Measurements from ENCODE around the gene VAV2.

VAV2 gene

DNA sequence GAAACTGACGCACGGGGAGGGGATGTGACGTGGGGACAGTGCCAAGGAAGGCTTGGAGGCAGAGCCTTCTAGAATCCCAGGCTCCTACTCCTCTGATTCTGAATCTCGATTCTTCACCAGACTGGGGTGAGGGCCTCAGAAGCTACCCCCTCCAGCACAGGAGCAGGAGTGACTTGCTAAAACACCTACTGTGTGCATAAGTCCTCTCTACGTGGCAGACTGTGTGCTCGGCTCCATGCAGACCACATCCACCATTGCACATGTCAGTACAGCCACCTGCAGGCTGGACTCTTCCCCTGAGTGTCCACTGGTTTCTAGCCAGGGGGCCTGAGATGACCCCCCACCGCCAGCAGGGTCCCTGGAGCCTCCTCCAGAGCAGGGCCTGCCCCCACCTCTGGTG is 182.8 kb downstream of the VAV2 start:
- in situ Hi-C loops (cut with MboI; ENCODE audit: low sequenced_read_pairs) = no loop called here

DNA sequence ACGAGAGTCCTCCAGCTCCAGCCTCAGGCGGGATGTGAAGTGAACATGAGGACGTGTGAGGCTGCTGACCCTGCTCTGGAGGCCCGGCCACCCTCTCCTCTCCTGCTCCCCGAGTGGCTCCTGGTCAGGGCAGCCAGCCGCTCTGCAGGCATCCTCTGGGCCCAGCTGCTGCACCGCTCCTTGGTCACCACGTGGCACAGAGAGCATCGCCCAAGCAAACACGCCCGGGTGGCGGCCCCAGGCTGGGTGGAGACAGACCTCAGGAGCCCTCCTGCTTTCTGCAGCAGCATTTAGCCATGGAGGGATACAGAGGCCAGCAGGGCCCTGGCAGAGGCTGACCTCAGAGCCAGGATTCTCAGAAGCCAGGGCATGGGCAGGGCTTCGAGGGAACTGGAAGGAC is 184.3 kb downstream of the VAV2 start:
- in situ Hi-C loops (cut with MboI; ENCODE audit: low sequenced_read_pairs) = no loop called here

- in situ Hi-C loops (cut with MboI; ENCODE audit: low sequenced_read_pairs) = no loop called here
Measured at GRCh38 chr9:133807037-133807436, 185.1 kb downstream of the VAV2 start.

DNA sequence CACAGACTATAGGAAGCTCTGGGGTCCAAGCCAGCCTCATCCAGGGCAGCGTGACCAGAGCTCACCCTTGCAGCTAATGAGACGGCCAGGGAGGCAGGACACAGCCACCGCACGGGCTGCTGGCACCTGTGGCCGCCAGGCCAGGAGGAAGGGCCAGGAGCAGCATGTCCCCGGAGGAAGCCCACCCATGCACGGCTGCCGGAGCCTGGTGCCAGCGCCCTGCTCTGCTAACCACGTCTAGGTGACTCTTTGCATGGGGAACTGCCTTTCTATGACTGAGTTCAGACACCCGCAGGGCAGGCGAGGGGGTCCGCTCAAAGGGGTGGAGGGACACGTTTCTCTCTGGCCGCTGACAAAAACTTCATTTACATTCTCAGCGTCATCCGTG is 185.5 kb downstream of the VAV2 start:
- in situ Hi-C loops (cut with MboI; ENCODE audit: low sequenced_read_pairs) = no loop called here

- in situ Hi-C loops (cut with MboI; ENCODE audit: low sequenced_read_pairs) = no loop called here
Measured at GRCh38 chr9:133805876-133806622, 186.1 kb downstream of the VAV2 start.

DNA sequence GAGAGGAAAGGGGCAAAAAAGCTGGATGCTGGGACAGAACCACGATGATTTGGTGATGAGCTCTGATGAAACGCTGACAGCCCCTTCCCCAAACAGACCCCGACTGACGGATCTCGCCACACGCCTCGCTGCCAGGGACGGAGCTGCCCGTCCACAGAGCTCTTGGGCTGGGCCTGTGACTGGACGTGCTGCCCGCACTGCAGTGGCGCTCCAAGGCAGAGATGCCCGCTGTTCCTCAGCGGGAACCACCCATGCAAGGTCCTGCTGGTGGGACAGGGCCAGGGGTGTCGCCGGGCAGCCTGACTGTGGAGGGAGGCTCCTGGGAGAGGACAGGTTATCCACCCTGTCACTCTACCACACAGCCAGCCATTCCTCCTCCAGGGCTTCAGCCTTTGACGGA is 187.9 kb downstream of the VAV2 start:
- in situ Hi-C loops (cut with MboI; ENCODE audit: low sequenced_read_pairs) = no loop called here

- in situ Hi-C loops (cut with MboI; ENCODE audit: low sequenced_read_pairs) = no loop called here
Measured at GRCh38 chr9:133803745-133804144, 188.4 kb downstream of the VAV2 start.

DNA sequence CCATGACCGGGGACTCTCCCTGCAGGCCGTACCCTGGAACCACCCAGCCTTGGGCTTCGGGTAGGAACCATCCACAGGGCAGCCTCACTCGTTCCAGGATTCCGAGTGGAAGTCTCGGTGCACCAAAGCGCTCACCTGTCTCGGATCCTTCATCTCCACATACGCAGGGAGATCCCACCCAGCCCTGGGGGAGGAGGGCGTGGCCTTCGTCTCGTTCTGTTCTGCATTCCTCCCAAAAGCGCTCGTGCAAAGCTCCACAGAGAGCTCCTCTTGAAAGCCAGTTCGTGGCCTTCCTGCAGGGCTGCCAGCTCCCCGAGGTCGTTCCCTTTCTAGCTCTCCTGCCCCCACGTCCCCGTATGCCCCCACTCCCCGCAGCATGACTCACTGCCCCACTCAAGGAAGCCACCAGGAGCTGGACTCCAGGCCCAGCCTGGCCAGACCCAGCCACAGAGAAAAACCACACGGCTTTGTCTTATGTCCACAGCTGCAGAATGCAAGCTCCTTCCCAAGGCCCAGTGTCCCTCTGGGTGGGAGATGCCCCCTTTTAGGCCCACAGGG is 189.0 kb downstream of the VAV2 start:
- in situ Hi-C loops (cut with MboI; ENCODE audit: low sequenced_read_pairs) = no loop called here

- in situ Hi-C loops (cut with MboI; ENCODE audit: low sequenced_read_pairs) = no loop called here
Measured at GRCh38 chr9:133801739-133802138, 190.4 kb downstream of the VAV2 start.

- in situ Hi-C loops (cut with MboI; ENCODE audit: low sequenced_read_pairs) = no loop called here
Measured at GRCh38 chr9:133800266-133800665, 191.9 kb downstream of the VAV2 start.

GRCh38 chr9:133799716-133800115 is 192.4 kb downstream of the VAV2 start:
- in situ Hi-C loops (cut with MboI; ENCODE audit: low sequenced_read_pairs) = loop anchor here (25.0 kb wide), 1 partner anchor 313 kb away; no protein-coding TSS in a partner anchor

DNA sequence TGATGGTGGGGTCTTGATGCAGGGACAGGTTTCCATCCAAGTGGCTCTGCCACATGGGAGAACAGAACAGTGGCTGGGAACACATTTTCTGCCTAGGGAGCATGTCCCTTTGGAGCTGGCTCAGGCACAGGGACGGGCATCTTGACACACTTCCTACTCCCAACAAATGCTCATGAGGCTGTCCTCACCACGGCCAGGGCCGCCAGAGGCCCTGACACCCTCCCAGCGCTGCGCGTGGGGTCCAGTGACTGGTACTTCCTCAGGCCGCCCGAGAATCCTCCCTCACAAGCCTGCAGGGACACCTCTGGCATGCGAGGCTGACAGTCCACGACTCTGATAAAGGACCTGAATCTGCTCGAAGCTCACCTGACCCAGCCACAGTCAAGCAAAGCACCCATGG is 193.0 kb downstream of the VAV2 start:
- in situ Hi-C loops (cut with MboI; ENCODE audit: low sequenced_read_pairs) = loop anchor here (25.0 kb wide), 1 partner anchor 313 kb away; no protein-coding TSS in a partner anchor

DNA sequence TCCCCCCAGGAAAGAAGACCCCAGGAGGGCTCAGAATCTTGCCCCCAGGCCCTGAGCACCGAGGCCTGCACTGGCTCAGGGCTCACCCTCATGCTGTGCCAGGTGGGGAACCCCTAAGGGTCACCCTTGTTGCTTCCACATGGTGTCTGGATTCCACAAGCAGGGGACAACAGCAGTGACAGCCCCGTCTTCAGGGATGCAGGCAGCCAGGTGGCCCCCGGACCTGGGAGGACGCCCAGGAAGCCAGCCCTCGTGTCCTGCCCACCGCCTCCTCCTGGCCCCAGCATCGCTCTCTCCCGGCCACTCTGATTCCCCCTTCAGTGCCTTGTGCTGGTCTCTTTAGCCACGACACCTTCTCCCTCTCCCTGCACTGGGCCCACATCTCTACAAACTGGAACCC is 194.0 kb downstream of the VAV2 start:
- in situ Hi-C loops (cut with MboI; ENCODE audit: low sequenced_read_pairs) = loop anchor here (25.0 kb wide), 1 partner anchor 314 kb away; no protein-coding TSS in a partner anchor

DNA sequence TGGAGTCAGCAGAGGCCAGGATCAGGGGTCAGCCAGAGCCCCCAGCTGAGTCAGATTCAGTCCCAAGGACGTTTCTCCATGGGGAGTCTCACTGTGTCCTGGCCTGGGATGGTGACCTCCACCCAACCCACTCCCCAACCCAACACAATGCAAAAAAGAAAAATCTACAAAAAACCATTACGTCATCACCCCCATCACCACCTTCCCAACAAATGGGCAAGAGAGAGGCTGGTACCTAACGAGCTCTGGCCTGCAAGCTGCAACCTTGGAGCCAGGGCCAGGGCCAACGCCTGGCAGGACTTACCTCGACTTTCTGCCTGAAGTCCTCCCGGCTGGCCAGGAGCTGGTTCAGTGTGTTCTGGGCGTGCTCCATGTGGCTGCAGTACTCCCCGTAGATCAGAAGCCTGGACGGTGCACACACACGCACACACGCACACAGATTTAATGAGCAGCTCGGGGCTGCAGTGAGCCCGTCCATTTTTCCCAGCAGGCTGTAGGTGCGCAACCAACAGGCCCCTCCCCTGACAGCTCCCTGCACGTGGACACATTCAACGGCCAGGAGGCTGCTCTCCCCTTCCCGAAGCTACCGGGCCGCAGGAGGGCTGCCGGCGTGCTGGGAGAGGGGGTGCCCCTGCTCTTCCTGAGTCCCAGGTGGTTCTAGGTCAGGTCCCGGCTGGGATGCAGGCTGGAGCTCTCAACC is 194.6 kb downstream of the VAV2 start:
- in situ Hi-C loops (cut with MboI; ENCODE audit: low sequenced_read_pairs) = loop anchor here (25.0 kb wide), 1 partner anchor 315 kb away; no protein-coding TSS in a partner anchor

GRCh38 chr9:133796562-133796961 is 195.6 kb downstream of the VAV2 start:
- in situ Hi-C loops (cut with MboI; ENCODE audit: low sequenced_read_pairs) = loop anchor here (25.0 kb wide), 1 partner anchor 316 kb away; no protein-coding TSS in a partner anchor

- in situ Hi-C loops (cut with MboI; ENCODE audit: low sequenced_read_pairs) = loop anchor here (25.0 kb wide), 1 partner anchor 317 kb away; no protein-coding TSS in a partner anchor
Measured at GRCh38 chr9:133795049-133795448, 197.1 kb downstream of the VAV2 start.

DNA sequence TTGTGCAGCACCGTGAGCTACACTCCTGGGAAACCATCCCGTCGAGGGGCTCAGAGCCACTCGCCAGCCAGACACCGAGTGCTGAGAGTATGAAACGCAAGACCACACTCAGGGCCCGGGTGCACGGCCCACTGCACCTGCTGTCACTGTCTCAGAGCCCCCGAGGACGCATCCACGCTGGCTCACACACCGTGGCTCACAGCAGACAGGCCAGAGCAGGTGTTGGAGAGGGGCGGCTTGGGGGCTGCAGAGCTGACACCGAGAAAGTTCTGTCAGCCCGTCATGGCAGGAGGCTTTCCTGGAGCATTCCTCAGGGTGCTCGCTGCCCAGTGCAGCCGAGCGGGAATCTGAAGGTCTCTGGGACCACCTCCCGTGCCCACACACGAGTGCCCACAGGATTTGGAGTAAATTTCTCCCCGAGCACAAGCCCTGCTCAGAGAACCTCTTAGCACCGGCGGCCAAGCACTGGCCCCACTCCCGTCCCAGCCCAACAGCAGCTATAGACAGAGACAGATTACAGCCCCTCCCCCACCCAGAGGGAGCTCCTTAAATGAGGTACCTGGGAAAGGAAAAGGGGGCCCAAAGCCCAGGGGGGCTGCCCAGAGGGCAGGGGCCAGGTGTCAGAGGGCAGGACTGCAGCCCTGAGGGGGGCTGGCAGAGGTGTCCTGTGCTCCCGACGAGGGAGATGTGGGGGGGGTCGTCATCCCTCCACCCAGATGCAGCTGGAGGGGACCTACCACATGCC is 197.9 kb downstream of the VAV2 start:
- in situ Hi-C loops (cut with MboI; ENCODE audit: low sequenced_read_pairs) = loop anchor here (25.0 kb wide), 1 partner anchor 318 kb away; no protein-coding TSS in a partner anchor

DNA sequence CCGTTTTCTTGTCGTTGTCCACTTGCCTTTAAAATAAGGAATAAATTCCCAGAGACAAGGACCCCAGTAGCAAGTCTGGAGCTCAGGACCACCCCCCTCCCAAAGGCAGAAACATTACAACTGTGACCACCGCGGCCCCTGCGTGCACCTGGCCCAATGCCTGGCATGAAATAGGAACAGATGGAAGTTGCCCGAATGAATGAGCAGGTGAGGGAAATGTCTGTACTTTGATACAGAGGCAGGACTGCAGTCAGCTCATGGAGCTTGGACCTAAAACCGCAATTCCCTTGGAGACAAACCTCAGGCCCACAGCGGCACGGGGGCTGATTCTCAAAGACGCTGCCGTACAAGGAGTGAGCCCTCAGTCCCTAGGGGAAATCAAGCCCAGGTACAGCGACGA is 198.7 kb downstream of the VAV2 start:
- in situ Hi-C loops (cut with MboI; ENCODE audit: low sequenced_read_pairs) = loop anchor here (25.0 kb wide), 1 partner anchor 319 kb away; no protein-coding TSS in a partner anchor

DNA sequence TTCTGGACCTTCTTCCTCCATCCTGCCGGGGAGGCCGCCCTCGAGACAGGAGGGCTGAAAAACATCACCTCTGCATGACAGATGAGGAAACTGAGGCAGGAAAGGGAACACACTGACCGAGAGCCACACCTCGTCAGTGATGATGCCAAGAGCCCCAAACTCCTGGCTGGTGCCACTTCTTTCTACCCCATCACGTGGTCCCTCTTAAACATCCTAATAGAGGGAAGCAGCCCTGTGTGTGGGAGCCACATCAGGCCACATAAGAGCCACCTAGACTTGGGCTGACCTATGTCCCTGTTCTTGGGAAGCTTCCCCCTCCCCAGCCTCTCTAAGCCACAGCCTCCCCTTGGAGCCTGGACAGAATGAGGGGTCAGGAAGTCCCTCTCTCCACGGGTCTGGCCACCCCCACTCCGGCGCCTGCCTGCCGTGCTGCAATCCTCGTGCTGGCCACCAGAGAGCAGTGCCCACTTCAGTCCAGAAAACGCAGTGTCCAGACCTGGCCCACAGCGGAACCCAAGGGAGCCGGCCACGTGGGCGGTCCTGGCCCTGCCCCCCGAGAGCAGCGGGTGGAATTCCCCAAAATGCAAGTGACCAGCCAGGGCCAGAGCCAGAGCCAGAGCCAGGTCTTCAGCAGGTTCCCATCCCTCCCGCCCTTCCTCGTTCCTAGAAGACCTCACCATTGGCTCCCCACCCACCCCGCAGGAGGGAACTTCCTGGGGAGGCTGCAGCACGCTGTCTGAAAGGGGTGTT is 199.2 kb downstream of the VAV2 start:
- in situ Hi-C loops (cut with MboI; ENCODE audit: low sequenced_read_pairs) = loop anchor here (25.0 kb wide), 1 partner anchor 319 kb away; no protein-coding TSS in a partner anchor

Data from HL-60/S4 treated with phorbol 12-myristate 13-acetate at 8.2 ng/mL for 4 days and 3 days (cell line).